Fibroblast of upper back skin (primary cell): ENCODE measurements around the gene CAMKMT.
A peak's percentile ranks its signal among the peaks of the same experiment; 100 is the strongest.

ENCODE experiments used
- DNase-seq: peaks from one replicate; pipeline ENCODE4 v3.0.0-alpha.2; 2013

CAMKMT gene

DNA sequence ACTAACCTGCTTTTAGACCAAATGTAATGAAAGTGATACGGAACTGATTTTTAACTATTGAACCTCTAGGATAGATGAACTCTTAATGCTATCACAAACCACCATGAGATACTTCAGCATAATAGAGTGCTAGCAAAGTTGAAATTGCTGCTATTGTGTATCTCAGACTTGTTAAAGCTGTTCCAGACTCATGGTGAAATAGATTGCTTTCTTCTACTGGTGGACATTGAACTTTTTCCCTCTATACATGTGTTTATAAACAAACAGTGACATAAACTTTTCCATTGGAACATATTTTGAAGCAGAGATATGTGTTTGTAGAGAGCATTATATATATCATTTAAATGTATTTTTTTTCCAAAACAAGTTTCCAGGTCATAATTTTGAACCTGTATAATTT, 157.3 kb downstream of the CAMKMT start:
- DNase-seq = no peak

DNA sequence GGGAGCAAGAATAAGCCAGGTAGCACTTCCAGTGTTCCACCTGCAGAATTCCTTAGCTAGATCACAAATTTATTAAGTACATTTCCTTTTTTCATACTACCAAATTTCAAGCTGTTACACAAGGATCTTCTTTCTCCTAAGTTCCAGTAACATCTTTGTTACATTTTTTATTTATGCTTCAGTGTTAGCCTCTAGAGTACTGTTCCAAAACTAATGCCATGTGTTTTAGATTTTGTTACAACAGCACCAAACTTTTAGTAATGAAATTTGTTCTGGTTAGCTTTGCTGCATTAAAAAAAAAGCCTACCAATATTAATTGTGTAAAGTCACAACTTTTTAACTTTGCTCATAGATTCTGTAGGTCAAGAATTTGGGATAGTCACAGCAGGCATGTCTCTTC, 161.1 kb downstream of the CAMKMT start:
- no peak for DNase-seq

DNA sequence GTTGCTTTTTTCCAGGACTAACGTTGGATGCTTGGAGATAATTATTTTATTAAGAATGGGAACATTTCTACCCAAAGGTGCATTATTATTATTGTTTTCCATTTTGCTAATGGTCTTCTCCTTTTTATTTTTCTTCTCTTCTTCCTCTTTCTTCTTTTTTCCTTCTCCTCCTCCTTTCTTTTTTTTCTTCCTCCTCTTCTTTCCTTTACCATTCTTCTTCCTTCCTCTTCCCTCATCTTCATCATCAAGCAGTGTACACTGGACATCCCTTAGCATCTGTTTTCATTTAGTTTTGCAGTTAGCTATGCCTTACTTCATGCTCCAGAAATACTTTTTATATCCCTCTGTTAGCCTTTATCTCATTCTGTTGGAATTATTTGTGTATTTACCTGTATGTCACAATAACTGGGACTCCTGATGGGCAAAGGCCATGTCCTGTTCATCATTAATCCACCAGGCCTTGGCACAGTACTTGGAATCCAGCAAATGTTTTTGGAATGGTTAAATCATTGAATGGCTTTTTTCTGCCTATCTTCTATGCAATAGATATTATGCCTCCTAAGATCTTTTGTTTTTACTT, 162.7 kb downstream of the CAMKMT start:
- no peak for DNase-seq

DNA sequence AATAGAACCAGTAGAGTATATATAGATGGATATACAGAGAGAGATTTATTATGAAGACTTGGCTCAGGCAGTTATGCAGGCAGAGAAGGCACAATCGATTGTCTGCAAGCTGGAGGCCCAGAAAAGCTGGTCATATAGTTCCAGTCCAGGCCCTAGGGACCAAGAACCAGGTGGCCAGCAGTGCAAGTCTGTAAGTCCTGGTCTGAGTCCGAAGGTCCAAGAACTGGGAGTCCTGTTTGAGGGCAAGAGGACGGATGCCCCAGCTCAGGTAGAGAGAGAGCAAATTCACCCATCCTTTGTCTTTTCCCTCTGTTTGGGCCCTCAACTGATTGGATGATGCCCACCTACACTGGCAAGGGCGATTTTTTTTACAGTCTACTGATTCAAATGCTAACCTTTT, 164.6 kb downstream of the CAMKMT start:
- no peak for DNase-seq

DNA sequence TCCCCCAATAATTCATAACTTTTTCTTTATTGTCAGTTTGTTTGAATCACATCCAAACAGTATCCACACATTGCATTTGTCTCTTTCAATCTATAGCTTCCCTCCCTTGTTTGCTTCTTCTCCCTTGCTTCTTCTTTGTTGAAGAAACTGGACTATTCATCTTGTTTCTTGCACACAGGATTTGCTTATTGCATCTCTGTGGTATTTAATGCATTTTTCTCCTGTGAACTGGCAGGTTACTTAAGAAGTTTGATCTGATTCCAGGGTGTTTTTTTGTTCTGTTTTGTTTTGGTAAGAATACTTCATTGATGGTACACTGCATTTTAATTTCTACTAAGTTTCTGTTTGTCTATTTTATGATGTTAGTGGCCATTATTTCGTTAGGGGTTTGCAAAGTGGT, 166.8 kb downstream of the CAMKMT start:
- DNase-seq = peak; percentile 80

DNA sequence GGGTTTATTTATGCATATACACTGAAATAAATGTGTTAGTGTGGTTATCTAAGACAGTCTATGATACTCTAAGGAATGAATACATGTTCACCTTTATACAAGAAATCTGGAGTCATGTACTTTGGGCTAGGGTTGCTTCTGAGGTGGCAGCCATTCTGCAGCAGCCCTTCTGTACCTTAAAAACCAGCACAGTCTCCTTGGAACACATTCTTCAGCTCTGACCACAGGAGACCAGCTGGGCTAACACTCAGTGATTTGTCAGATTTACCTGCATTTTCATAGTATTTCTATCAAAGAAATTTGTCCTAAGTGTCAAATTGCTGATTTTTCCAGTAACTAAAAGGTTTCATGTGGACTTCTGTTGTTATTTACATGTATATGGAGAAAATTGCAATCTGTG, 167.7 kb downstream of the CAMKMT start:
- DNase-seq = no peak

DNA sequence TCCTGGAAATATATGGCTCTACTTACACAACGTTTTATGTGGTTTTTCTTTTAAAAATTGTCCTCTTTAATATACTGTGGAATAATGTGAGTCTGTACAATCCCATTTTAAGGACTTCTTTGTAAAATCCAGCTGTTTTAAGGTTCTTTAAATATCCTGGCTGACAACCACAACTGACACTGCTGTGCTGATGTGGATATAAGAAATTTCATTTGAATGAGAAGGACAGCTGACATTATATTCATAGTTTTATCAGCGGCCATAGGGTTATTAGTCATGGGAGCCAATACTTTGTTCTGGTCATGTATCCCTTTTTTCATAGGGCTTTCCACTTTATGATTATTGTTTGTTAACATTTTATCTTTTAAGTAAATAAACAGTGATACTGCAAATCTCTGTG, 169.5 kb downstream of the CAMKMT start:
- DNase-seq = no peak

DNA sequence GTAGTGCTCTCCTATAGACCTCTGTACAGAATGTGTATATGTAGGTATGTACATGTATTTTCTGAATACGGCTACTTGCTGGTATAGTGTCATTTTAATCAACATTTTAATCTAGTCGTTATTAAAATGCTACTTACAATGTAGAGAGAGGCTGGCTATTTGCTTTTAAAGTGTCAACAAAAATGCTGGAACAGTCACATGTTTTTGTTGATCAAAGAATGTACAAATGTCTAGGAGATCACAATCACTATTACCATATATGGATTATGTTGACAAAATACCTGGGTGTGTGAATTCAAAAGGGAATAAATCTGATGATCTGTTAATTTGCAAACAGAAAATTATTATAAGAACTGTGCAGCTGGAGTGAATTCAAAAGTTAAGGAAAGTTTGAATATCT, 170.3 kb downstream of the CAMKMT start:
- DNase-seq = no peak

DNA sequence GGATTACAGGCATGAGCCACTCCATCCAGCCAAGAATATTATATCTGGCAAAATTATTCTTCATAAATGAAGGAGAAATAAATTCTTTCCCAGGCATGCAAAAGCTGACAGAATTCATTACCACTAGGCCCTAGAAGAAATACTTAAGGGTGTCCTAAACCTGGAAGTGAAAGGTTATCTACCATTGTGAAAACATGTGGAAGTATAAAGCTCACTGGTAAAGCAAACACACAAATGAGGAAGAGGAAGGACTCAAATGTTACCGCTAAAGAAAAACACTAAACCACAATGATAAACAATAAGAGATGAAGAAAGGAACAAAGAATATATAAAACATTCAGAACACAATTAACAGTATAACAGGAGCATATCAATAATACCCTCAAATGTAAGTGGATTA, 171.8 kb downstream of the CAMKMT start:
- no peak for DNase-seq

DNA sequence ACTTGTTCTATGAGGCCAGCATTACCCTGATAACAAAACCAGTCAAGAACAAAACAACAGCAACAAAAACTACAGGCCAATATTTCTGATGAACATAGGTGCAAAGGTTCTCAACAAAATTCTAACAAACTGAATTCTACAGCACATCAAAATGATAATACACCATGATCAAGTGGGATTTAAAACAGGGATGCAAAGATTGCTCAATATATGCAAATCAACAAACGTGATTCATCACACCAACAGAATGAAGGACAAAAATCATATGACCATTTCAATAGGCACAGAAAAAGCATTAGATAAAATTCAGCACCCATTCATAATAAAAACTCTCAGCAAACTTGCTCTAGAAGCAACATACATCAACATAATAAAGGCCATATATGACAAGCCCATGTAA, 173.6 kb downstream of the CAMKMT start:
- no peak for DNase-seq

DNA sequence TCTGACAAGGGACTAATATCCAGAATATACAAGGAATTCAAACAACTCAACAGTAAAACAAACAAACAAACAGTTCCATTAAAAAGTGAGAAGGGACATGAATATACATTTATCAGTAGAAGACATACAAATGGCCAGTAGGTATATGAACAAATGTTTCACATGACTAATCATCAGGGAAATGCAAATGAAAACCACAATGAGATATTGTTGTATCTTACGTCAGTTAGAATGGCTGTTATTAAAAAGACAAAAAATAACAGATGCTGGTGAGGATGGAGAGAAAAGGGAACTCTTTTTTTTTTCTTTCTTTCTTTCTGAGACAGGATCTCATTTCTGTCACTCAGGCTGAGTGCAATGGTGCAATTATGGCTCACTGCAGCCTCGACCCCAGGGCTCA, 175.5 kb downstream of the CAMKMT start:
- peak; percentile 10 for DNase-seq

DNA sequence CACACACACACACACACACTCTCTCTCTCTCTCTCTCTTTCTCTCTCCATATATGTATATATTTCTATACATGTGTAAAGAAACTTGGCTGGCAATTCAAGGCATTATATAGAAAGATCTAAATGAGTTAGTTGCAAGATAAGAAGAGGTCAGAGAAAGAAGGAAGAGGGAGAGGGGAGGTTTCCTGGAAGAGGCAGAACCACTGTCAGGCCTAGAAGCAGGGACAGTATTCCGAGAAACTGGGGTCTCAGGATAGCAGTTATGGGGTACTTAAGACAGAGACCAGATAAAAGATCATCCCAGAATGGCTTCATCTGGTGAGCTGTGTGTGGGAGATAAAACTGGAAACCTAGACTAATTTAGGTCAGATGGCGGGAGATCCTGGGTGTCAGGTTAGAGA, 180.8 kb downstream of the CAMKMT start:
- DNase-seq = no peak

DNA sequence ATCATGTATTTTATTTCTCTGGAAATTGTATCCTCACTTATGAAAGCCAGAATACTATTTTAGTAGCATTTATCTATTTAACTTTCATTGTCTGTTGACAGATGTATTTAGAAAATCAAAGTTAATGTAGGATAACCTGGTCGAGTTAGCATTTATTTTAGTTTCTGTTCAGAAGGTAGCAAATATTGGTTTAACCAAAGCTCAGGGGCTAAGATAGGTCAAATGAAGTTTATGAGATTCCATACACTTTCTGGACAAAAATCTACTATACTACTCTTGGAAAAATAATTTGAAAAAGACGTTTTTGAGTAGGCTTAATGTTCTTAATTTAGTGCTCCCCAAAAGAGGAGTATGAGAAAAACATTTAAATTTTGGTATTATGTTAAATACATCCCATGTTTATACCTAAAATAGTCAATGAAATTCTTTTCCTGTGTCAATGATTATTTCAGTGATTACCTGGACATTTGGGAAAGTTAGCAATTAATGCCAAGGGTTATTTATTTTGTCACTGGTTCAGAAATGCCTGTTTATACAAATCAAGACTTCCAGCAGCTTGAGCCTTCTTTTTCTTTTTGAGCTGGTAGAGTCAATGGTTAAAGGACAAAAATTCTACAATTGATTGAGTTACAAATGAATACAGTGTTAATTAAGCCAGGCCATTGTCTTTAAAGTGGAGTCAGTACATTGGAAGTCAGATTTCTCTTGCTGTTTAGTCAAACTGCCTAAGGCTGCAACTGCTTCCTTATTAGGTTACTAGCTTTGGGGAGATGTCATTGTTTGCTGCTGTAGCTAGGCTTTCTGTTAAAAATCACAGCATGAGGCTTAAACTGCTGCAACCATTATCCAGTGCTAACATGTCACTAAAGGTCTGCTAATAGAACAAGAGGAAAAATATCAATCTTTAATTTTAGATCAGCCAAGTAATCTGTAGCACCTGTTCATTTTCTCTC, 182.3 kb downstream of the CAMKMT start:
- DNase-seq = no peak

DNA sequence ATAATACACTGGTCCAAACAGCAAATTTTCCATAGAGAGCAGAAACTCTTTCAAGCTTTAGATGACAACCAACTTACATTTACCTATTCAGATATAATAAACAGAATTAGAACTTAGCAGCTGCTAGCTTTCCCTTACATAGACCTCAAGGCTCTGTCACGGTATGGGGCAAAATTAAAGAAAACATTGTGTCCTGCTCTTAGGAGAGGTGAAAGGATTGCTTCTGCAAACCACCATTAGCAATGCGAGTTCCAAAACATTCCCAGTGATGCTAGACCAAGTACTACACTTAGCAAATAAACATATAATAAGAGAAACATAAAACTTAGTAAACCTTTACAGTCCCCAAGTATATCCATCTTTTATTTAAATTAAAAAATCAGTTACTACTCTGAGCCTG, 183.3 kb downstream of the CAMKMT start:
- no peak for DNase-seq

DNA sequence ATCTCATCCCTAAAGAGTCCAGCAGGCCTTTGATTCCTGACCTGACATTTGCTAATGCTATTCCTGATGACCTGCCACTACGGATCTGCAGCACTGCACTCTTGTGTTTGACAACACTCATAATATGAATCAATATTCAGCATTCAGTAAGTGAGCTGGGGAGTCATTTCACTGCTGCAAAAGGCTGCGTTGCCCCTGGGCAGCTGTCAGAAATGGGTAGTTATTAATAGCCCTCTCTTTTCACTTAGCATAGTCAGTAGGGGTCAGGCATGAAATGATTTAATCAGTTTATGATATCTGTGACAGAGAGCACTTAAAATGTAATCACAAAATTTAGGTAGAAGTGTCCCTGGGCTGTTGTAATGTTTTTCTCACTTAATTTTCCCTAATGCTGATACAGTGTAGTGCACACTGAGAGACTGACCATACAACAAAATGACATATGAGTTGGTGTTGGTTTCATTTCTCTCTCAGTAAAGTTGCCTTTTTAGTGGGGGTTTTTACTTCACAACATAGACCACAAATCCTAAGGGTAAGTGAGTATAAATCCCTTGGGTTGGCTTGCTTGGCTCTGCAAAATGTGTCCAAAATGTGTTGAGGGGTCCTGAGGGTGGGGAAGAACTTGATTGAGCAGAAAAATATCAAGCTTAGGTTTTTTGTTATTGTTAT, 184.8 kb downstream of the CAMKMT start:
- no peak for DNase-seq

DNA sequence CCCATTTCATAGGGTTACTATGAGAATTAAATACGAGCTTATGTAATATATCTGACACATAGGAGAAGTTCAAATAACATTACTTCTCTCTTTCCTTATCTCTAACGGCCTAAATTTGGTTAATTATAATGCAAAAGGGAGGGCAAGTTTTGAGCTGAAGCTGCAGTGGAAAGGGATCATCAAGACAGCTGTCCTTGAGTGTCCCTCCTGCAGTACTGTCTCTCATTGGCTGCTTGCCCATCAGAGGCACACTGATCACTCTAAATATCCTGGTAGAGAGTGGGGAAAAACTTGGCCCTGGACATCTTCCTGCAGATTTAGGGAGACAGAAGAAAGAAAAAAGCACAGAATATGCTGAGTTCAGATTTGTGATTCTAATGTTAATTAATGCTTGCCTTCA, 186.0 kb downstream of the CAMKMT start:
- DNase-seq = no peak

DNA sequence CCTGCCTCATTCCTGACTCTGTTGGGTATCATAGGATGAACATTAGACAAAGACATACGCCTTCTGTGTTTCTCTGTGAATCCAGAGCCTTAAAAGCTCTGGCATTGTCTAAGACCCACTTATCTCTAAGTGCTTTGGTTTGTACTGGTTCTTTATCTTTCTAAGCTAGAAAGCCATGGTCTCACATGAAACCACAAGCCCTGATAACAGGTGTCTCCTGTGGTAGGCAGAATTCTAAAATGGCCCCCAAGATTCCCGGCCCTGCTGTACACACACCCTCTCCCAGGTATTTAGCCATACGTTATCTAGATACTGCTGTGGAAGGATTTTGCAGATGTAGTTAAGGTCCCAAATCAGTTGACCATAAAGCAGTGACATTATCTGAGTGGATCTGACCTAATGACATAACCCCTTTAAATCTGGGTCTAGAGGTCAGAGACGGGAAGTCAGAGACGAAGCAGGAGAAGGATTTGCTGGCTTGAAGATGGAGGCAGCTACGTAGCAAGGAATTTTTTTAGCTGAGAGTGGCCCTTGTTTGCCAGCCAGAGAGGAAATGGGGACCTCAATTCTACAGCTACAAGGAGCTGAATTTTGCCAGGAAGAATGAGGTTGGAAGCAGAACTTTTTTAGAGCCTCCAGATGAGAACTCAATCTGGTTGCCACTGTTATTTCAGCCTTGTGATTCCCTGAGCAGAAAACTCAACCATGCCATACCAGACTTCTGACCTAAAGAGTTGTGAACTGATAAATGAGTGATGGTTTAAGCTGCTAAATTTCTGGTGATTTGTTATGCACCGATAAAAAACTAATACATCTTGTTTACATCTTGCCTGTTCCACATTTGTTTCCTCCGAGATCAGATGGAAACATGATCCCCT, 186.7 kb downstream of the CAMKMT start:
- peak; percentile 7 for DNase-seq

DNA sequence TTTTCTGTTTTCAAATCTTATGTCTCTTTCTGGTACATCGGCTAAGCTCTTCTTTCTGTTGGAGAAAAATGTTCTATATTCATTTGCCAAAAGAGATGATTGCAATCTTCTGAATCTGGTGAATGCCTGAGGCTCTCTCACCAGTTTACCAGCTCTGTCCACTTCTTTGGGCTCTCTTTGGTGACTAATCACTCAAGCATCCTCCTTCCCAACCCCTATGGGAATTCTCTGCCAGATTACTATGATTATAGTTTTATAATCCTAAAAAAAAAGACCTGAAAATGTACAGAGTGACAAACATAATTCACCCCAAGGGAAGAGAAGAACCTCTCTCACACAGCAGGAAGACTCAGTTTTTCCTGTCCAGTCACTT, 187.3 kb downstream of the CAMKMT start:
- DNase-seq = peak; percentile 93

DNA sequence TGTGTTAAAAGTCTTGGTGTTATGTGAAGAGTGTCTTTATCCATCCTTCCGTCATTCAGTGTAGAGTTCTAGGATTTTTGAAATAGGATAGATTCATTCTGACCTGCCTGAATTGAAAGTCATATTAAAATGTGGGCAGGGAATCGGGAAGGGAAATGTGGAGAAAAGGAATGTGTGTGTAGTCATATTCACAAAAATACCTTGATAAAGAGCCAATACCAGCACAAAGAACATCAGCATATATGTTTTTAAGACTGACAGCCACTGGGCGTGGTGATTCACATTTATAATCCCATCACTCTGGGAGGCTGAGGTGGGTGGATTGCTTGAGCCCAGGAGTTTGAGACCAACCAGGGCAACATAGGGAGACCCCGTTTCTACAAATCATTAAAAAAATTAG, 188.1 kb downstream of the CAMKMT start:
- peak; percentile 71 for DNase-seq

DNA sequence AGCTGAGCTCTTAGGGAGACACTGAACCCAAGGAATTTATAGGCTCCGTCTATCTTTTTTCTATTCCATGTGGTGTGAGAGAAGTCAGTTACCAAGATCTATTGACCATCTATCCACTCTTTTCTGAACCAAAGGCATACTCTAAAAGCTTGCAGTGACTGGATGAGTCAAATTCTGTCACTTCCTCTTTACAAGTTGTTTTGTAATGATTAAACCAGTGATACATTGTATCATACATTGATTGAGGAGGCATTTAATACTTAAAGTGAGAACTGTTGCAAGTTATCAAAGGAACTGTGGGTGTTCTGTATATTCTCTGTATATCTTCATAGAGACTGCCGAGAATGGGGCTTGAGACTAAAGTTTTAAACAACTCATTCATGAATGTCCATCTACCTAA, 188.8 kb downstream of the CAMKMT start:
- no peak for DNase-seq

DNA sequence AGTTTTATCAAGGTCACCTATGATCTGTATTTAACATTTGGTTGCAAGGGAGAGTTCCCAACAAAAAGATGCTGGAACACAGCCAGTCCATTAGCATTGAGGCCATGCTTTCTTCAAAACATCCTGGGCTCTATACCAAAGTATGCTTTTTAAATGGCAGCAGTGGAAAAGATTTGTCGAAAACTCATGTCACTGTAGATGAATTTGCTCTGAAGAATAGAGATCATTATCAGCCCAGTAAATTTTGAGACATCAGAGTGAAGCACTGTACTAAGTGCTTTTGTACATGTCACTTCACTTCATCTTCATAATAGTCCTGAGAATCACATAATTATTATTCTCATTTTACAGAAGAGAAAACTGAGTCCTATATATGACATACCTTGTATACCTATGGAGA, 189.8 kb downstream of the CAMKMT start:
- no peak for DNase-seq

DNA sequence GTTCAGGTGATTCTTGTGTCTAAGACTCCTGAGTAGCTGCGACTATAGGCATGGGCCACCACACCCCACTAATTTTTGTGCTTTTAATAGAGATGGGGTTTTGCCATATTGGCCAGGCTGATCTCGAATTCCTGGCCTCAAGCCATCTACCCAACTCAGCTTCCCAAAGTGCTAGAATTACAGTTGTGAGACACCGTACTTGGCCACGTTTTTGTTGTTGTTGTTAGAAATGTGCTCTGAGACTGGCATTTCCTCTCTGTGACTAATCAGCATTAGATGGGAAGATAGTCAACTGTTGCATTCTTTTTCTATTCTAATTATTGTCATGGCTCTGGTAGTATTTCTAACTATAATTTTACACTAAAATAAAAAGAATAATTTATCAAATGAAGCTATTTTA, 191.7 kb downstream of the CAMKMT start:
- DNase-seq = peak; percentile 48

DNA sequence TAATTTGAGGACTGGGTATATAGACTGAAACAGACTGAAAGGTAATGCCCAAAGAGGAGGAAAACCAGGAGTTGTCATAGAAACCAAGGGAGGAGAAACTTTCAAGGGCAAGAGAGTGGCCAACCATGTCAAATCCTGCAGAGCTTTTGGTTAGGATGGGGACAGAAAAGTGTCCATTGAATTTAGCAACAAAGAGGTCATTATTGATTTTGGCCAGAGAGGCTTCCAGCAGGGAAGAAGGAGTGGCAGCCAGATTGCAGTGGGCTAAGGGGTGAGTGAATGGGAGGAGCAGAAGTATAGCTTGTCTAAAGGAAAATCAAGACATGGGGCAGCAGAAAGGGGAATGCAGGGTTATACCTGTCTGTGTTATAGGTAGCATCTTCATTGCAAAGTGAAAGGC, 194.0 kb downstream of the CAMKMT start:
- DNase-seq = no peak
